Liver (tissue), 9 donors: ENCODE measurements around the gene DHCR24. TPM values are rescaled to one million over a fixed set of nuclear protein-coding genes. Genes with fewer than 3 reads are reported as not detected.

Experiments
- DNase-seq: peaks from one replicate; pipeline ENCODE4 v3.0.0-alpha.2; 2017; ENCODE audit warnings: low spot score
- H3K27ac ChIP-seq, 2 donors: one replicate each; pipeline ENCODE4 v1.7.0; 2013; ENCODE audit warnings: inconsistent platforms in 2 of 2, low read length in 2 of 2, control low read depth in 1 of 2, low read depth in 1 of 2, mild to moderate bottlenecking in 1 of 2
- H3K27me3 ChIP-seq, 4 donors: one replicate each; pipeline versions ENCODE4 v1.6.1 to v1.7.0; 2013; ENCODE audit warnings: low read length in 3 of 4, inconsistent platforms in 1 of 4, mild to moderate bottlenecking in 1 of 4, moderate library complexity in 1 of 4; ENCODE audit not compliant: control insufficient read depth in 4 of 4, insufficient read depth in 4 of 4
- H3K36me3 ChIP-seq, 4 donors: one replicate each; pipeline versions ENCODE4 v1.6.1 to v1.7.0; 2013; ENCODE audit warnings: low read length in 3 of 4, mild to moderate bottlenecking in 3 of 4, low read depth in 1 of 4, moderate library complexity in 1 of 4; ENCODE audit not compliant: control insufficient read depth in 4 of 4, insufficient read depth in 3 of 4
- H3K4me1 ChIP-seq, 4 donors: one replicate each; pipeline versions ENCODE4 v1.6.1 to v1.7.0; 2013; ENCODE audit warnings: low read length in 3 of 4, mild to moderate bottlenecking in 3 of 4, moderate library complexity in 1 of 4; ENCODE audit not compliant: control insufficient read depth in 4 of 4, insufficient read depth in 4 of 4
- H3K4me3 ChIP-seq, 3 donors: one replicate each; pipeline versions ENCODE4 v1.6.1 to v1.7.0; 2013; ENCODE audit warnings: low read length in 3 of 3, control low read depth in 1 of 3, low read depth in 1 of 3, mild to moderate bottlenecking in 1 of 3
- H3K9ac ChIP-seq, 2 donors: one replicate each; pipeline ENCODE4 v1.7.0; 2013; ENCODE audit warnings: low read length in 2 of 2, mild to moderate bottlenecking in 2 of 2, moderate library complexity in 2 of 2, control low read depth in 1 of 2, low read depth in 1 of 2
- H3K9me3 ChIP-seq, 4 donors: one replicate each; pipeline versions ENCODE4 v1.6.1 to v1.7.0; 2013; ENCODE audit warnings: low read length in 3 of 4; ENCODE audit not compliant: control insufficient read depth in 4 of 4
- EGR1 ChIP-seq, 2 donors: IDR thresholded peaks; 2 replicates each; pipeline ENCODE4 v1.6.1; 2016 to 2018; ENCODE audit warnings: antibody characterized with exemption in 2 of 2, low read depth in 2 of 2
- FOXA2 ChIP-seq: IDR thresholded peaks from 2 replicates; pipeline ENCODE4 v1.6.1; 2016; ENCODE audit warnings: antibody characterized with exemption
- HNF4A ChIP-seq, 2 donors: conservative IDR thresholded peaks; 2 replicates each; pipeline ENCODE4 v1.6.1; 2016; ENCODE audit warnings: antibody characterized with exemption in 2 of 2, mild to moderate bottlenecking in 2 of 2
- HNF4G ChIP-seq: IDR thresholded peaks from 2 replicates; pipeline ENCODE4 v1.6.1; 2016; ENCODE audit warnings: antibody characterized with exemption
- JUND ChIP-seq, 2 donors: IDR thresholded peaks; 2 replicates each; pipeline ENCODE4 v1.6.1; 2016; ENCODE audit warnings: antibody characterized with exemption in 2 of 2
- RAD21 ChIP-seq, 2 donors: IDR thresholded peaks; 2 replicates each; pipeline ENCODE4 v1.6.1; 2016; ENCODE audit warnings: antibody characterized with exemption in 2 of 2, mild to moderate bottlenecking in 2 of 2
- RXRA ChIP-seq, 2 donors: IDR thresholded peaks; 2 replicates each; pipeline ENCODE4 v1.6.1; 2017 to 2018; ENCODE audit warnings: antibody characterized with exemption in 2 of 2, mild to moderate bottlenecking in 1 of 2
- SP1 ChIP-seq: IDR thresholded peaks from 2 replicates; pipeline ENCODE4 v1.6.1; 2018; ENCODE audit warnings: antibody characterized with exemption, mild to moderate bottlenecking
- TAF1 ChIP-seq: conservative IDR thresholded peaks from 2 replicates; pipeline ENCODE4 v1.6.1; 2016; ENCODE audit warnings: antibody characterized with exemption, mild to moderate bottlenecking
- YY1 ChIP-seq: IDR thresholded peaks from 2 replicates; pipeline ENCODE4 v1.6.1; 2016; ENCODE audit warnings: antibody characterized with exemption, mild to moderate bottlenecking
- WGBS: extraction: QIAGEN DNeasy Blood & Tissue Kit; methylation state at CpG from one replicate; pipeline ENCODE4 v1.1.7; 2013; 5-methylcytosine and 5-hydroxymethylcytosine counted together
- polyA plus RNA-seq, 2 donors: library from polyadenylated mRNA; stranded (reverse) in 1 of 2; unstranded in 1 of 2; fragments of 200-250 nt in 1 of 2; fragments of >200 nt in 1 of 2; fragmentation: Nextera tagmentation in 1 of 2; extraction: Ambion mirVana in 1 of 2; gene quantifications; one replicate each; pipeline versions ENCODE4 v1.2.1 to v1.2.3, GENCODE V29; 2013 to 2015
- total RNA-seq, 2 donors: library from RNA; depleted of rRNA; stranded (reverse); fragments of >200 nt; gene quantifications; one replicate each; pipeline ENCODE4 v1.2.3, GENCODE V29; 2014
- TF ChIP-seq, protein P1 (sequence below): IDR thresholded peaks from 2 replicates; pipeline ENCODE4 v1.6.1; 2016; ENCODE audit warnings: antibody characterized with exemption, mild to moderate bottlenecking
- TF ChIP-seq, protein P2 (sequence below): fragments of 150-350 bp; IDR thresholded peaks from 2 replicates; pipeline ENCODE4 v1.5.1; 2017; ENCODE audit warnings: improper control_type of control experiment, low read depth, low read length; ENCODE audit not compliant: missing input control
- TF ChIP-seq, protein P3 (sequence below): IDR thresholded peaks from 2 replicates; pipeline ENCODE4 v1.6.1; 2016; ENCODE audit warnings: antibody characterized with exemption
- TF ChIP-seq, protein P4 (sequence below): IDR thresholded peaks from 2 replicates; pipeline ENCODE4 v1.6.1; 2016; ENCODE audit warnings: antibody characterized with exemption
- donor health status: healthy.
- donor health status: healthy.
- donor health status: healthy.
- donor health status: healthy.
- donor health status: healthy.

DHCR24 gene
- total and polyA plus RNA-seq, 4 donors, result 271 to 815 (median 600) TPM

DNA sequence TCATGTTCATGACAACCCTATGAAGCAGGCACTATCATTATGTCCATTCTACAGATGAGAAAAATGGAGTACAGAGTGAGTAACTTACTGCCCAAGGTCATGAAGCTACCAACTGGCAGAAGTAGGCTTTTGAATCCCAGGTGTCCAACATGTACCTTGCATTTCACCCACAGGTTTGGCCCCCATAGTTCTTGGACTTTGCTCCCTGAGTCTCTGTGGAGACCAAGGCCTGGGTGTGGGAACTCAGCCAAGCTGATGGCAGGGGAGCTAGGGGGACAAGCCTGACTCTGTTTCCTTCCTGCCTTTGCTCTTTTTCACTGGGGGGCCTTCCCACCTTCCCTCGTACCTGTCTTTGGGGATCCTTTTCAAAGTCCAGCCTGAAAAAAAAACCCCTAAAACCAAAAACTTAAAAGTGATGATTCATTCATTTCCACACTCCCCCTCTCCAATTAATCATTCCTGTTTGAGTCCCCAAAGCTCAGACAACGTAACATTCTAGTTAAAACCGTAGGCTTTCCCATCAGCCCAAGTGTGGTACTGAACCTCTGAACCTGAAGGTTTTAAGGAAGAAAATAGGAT lies 77.4 kb downstream of the DHCR24 start:
- 49% methylated on average over 3 of the region's 3 CpGs for WGBS
- DNase-seq, result no peak
- TF ChIP-seq, protein P1, sequence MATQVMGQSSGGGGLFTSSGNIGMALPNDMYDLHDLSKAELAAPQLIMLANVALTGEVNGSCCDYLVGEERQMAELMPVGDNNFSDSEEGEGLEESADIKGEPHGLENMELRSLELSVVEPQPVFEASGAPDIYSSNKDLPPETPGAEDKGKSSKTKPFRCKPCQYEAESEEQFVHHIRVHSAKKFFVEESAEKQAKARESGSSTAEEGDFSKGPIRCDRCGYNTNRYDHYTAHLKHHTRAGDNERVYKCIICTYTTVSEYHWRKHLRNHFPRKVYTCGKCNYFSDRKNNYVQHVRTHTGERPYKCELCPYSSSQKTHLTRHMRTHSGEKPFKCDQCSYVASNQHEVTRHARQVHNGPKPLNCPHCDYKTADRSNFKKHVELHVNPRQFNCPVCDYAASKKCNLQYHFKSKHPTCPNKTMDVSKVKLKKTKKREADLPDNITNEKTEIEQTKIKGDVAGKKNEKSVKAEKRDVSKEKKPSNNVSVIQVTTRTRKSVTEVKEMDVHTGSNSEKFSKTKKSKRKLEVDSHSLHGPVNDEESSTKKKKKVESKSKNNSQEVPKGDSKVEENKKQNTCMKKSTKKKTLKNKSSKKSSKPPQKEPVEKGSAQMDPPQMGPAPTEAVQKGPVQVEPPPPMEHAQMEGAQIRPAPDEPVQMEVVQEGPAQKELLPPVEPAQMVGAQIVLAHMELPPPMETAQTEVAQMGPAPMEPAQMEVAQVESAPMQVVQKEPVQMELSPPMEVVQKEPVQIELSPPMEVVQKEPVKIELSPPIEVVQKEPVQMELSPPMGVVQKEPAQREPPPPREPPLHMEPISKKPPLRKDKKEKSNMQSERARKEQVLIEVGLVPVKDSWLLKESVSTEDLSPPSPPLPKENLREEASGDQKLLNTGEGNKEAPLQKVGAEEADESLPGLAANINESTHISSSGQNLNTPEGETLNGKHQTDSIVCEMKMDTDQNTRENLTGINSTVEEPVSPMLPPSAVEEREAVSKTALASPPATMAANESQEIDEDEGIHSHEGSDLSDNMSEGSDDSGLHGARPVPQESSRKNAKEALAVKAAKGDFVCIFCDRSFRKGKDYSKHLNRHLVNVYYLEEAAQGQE, result no peak
- peak; percentile 41 to 64 for TF ChIP-seq HNF4A (conservative IDR thresholded peaks at IDR 0.05)

DNA sequence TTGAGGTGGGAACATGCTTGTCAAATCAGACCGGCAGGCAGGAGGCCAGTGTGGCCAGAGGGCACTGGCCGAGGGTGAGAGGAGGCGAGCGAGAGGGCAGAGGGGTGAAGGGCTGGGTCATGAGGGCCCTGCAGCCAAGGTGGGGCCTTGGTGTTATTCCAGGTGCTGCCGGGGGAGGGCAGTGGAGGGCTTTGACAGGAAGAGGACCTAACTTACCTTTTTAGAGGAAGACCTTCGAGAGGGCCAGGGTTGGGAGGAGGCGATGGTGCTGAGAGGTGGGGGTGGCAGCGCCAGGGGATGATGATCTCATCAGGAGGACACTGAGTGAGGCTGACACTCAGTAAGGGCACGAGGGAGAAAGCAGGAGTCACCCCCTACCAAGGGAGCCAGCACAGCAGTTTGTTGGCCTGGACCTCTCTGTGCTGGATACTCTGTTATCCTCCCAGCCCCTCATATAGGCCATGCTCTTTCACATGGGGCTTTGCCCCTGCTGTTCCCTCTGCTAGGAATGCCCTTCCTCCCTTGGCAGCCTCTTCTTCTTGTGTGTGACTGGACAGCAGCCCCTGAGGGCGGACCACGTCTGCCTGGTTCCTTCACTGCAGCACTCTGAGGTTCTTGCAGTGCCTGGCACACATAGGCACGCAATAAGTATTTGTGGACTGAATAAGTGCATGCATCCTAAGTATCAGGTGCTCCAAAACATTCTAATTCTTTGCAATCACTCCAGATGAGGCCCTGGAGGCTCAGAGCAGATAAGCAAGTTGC lies 78.4 kb downstream of the DHCR24 start:
- Histone ChIP-seq H3K9me3 (no peaks in the 10 kb centered on the region), H3K27ac (no peak overlapping the region), H3K36me3 (no peaks in the 10 kb centered on the region), H3K4me1 (peaks cover 8 to 49% (median 35%) of the 10 kb centered on the region in 4 donors), H3K4me3 (no peak overlapping the region), H3K27me3 (no peaks in the 10 kb centered on the region), H3K9ac (no peak overlapping the region)
- 56% methylated on average over 12 of the region's 12 CpGs for WGBS
- DNase-seq, result no peak
- TF ChIP-seq RXRA (IDR thresholded peaks at IDR 0.05) (peak; percentile 48 to 80), SP1 (peak; percentile 16), HNF4A (conservative IDR thresholded peaks at IDR 0.05) (peak; percentile 43 to 73), TAF1 (no peak), RAD21 (IDR thresholded peaks at IDR 0.05) (peak in 1 of 2 donors; percentile 52)
- TF ChIP-seq, protein P2, sequence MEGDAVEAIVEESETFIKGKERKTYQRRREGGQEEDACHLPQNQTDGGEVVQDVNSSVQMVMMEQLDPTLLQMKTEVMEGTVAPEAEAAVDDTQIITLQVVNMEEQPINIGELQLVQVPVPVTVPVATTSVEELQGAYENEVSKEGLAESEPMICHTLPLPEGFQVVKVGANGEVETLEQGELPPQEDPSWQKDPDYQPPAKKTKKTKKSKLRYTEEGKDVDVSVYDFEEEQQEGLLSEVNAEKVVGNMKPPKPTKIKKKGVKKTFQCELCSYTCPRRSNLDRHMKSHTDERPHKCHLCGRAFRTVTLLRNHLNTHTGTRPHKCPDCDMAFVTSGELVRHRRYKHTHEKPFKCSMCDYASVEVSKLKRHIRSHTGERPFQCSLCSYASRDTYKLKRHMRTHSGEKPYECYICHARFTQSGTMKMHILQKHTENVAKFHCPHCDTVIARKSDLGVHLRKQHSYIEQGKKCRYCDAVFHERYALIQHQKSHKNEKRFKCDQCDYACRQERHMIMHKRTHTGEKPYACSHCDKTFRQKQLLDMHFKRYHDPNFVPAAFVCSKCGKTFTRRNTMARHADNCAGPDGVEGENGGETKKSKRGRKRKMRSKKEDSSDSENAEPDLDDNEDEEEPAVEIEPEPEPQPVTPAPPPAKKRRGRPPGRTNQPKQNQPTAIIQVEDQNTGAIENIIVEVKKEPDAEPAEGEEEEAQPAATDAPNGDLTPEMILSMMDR, result no peak

More for the DNA sequence above, 77.4 kb downstream of the DHCR24 start:
- Histone ChIP-seq H3K9me3 (no peaks in the 10 kb centered on the region), H3K9ac (no peak overlapping the region), H3K4me3 (no peak overlapping the region), H3K4me1 (peaks cover 6 to 39% (median 26%) of the 10 kb centered on the region in 4 donors), H3K36me3 (no peaks in the 10 kb centered on the region), H3K27me3 (no peaks in the 10 kb centered on the region), H3K27ac (no peak overlapping the region)

DNA sequence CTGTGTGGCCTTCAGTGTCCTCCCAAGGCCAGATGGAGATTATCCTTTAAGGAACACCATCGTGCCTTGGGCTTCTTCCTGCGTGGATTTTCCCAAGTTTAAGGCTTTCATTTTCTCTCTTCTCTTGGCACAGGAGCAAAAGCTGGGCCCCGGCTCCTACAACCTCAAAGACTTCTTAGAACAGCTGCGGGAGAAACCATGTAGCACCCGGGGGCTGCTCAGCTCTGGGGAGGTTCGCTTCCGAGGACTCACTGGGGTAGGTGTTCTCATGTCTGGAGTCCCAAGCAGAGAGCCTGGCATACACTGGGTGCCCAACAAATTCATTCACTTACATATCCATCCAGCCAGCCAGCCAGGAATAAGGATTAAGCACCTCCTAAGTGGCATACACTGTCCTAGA lies 79.2 kb downstream of the DHCR24 start:
- WGBS, result 93% methylated on average over 7 of the region's 7 CpGs
- Histone ChIP-seq H3K4me3 (no peak overlapping the region), H3K27ac (no peak overlapping the region), H3K4me1 (peaks cover 8 to 52% (median 36%) of the 10 kb centered on the region in 4 donors), H3K36me3 (no peaks in the 10 kb centered on the region), H3K27me3 (no peaks in the 10 kb centered on the region), H3K9ac (no peak overlapping the region), H3K9me3 (no peaks in the 10 kb centered on the region)
- no peak for DNase-seq
- TF ChIP-seq RXRA (IDR thresholded peaks at IDR 0.05) (no peak), YY1 (no peak), RAD21 (IDR thresholded peaks at IDR 0.05) (no peak), JUND (IDR thresholded peaks at IDR 0.05) (no peak), TAF1 (no peak), EGR1 (IDR thresholded peaks at IDR 0.05; ENCODE audit: low read depth in 2 of 2) (no peak), HNF4A (conservative IDR thresholded peaks at IDR 0.05) (no peak), HNF4G (no peak), FOXA2 (no peak)
- TF ChIP-seq, protein P3, sequence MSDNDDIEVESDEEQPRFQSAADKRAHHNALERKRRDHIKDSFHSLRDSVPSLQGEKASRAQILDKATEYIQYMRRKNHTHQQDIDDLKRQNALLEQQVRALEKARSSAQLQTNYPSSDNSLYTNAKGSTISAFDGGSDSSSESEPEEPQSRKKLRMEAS, result no peak
- TF ChIP-seq, protein P1, result no peak
- TF ChIP-seq, protein P4, sequence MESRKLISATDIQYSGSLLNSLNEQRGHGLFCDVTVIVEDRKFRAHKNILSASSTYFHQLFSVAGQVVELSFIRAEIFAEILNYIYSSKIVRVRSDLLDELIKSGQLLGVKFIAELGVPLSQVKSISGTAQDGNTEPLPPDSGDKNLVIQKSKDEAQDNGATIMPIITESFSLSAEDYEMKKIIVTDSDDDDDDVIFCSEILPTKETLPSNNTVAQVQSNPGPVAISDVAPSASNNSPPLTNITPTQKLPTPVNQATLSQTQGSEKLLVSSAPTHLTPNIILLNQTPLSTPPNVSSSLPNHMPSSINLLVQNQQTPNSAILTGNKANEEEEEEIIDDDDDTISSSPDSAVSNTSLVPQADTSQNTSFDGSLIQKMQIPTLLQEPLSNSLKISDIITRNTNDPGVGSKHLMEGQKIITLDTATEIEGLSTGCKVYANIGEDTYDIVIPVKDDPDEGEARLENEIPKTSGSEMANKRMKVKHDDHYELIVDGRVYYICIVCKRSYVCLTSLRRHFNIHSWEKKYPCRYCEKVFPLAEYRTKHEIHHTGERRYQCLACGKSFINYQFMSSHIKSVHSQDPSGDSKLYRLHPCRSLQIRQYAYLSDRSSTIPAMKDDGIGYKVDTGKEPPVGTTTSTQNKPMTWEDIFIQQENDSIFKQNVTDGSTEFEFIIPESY, result no peak
